ENCODE data around the gene PLA2G15.

Gene PLA2G15

GRCh38 chr16:68223072-68223471 lies 22.1 kb upstream of the PLA2G15 start:
- Histone ChIP-seq H3F3A (ENCODE audit: insufficient read depth) (peaks cover 7% of the 10 kb centered on the region; the same call in 1 of the 2 replicates), H2AFZ (ENCODE audit: low read depth, low read length, severe bottlenecking) (no peak overlapping the region), H3K27ac (ENCODE audit: low read depth, low read length) (no peak overlapping the region), H4K20me1 (ENCODE audit: low read depth, low read length) (no peaks in the 10 kb centered on the region), H3K9ac (ENCODE audit: low read length) (no peak overlapping the region), H3K4me3 (ENCODE audit: insufficient read depth, low read length, poor library complexity, severe bottlenecking) (no peak overlapping the region), H3K36me3 (ENCODE audit: low read length) (no peaks in the 10 kb centered on the region), H3K9me2 (replicated peaks; ENCODE audit: insufficient read depth, low read length) (no peaks in the 10 kb centered on the region), H3K9me3 (ENCODE audit: insufficient read depth, low read length) (no peaks in the 10 kb centered on the region), H3K79me2 (ENCODE audit: insufficient read depth, low read length) (no peaks in the 10 kb centered on the region), H3K4me2 (ENCODE audit: low read depth, low read length, poor library complexity, severe bottlenecking) (no peak overlapping the region), H3K27me3 (ENCODE audit: low read length) (no peaks in the 10 kb centered on the region)
- no peak for TF ChIP-seq CTCF (IDR thresholded peaks at IDR 0.05; ENCODE audit: insufficient read depth, low read length, poor library complexity, severe bottlenecking)
- no peak for TF ChIP-seq EZH2phosphoT487 (conservative IDR thresholded peaks at IDR 0.05; ENCODE audit: low read length)

GRCh38 chr16:68226116-68226515 lies 19.1 kb upstream of the PLA2G15 start:
- peaks cover 8% of the 10 kb centered on the region; the same call in 1 of the 2 replicates for H3F3A ChIP-seq (ENCODE audit: insufficient read depth)
- H3K9ac ChIP-seq (ENCODE audit: low read length), result no peak overlapping the region
- H3K4me2 ChIP-seq (ENCODE audit: low read depth, low read length, poor library complexity, severe bottlenecking), result no peak overlapping the region
- no peaks in the 10 kb centered on the region for H4K20me1 ChIP-seq (ENCODE audit: low read depth, low read length)
- no peaks in the 10 kb centered on the region for H3K79me2 ChIP-seq (ENCODE audit: insufficient read depth, low read length)
- H3K9me3 ChIP-seq (ENCODE audit: insufficient read depth, low read length), result no peaks in the 10 kb centered on the region
- no peak overlapping the region for H3K4me3 ChIP-seq (ENCODE audit: insufficient read depth, low read length, poor library complexity, severe bottlenecking)
- no peaks in the 10 kb centered on the region for H3K27me3 ChIP-seq (ENCODE audit: low read length)
- no peak for TF ChIP-seq CTCF (IDR thresholded peaks at IDR 0.05; ENCODE audit: insufficient read depth, low read length, poor library complexity, severe bottlenecking)
- no peak for TF ChIP-seq EZH2phosphoT487 (conservative IDR thresholded peaks at IDR 0.05; ENCODE audit: low read length)
- H3K36me3 ChIP-seq (ENCODE audit: low read length), result no peaks in the 10 kb centered on the region
- H3K27ac ChIP-seq (ENCODE audit: low read depth, low read length), result no peak overlapping the region
- no peak overlapping the region for H2AFZ ChIP-seq (ENCODE audit: low read depth, low read length, severe bottlenecking)
- no peaks in the 10 kb centered on the region for H3K9me2 ChIP-seq (replicated peaks; ENCODE audit: insufficient read depth, low read length)

GRCh38 chr16:68227183-68227793 lies 17.9 kb upstream of the PLA2G15 start:
- no peak overlapping the region for H3K4me3 ChIP-seq (ENCODE audit: insufficient read depth, low read length, poor library complexity, severe bottlenecking)
- H3K9me3 ChIP-seq (ENCODE audit: insufficient read depth, low read length), result no peaks in the 10 kb centered on the region
- H3K27ac ChIP-seq (ENCODE audit: low read depth, low read length), result no peak overlapping the region
- H3K9ac ChIP-seq (ENCODE audit: low read length), result no peak overlapping the region
- no peaks in the 10 kb centered on the region for H3K27me3 ChIP-seq (ENCODE audit: low read length)
- TF ChIP-seq EZH2phosphoT487 (conservative IDR thresholded peaks at IDR 0.05; ENCODE audit: low read length) (no peak), CTCF (IDR thresholded peaks at IDR 0.05; ENCODE audit: insufficient read depth, low read length, poor library complexity, severe bottlenecking) (no peak)
- no peak overlapping the region for H3K4me2 ChIP-seq (ENCODE audit: low read depth, low read length, poor library complexity, severe bottlenecking)
- peaks cover 8% of the 10 kb centered on the region; the same call in 1 of the 2 replicates for H3F3A ChIP-seq (ENCODE audit: insufficient read depth)
- H3K79me2 ChIP-seq (ENCODE audit: insufficient read depth, low read length), result no peaks in the 10 kb centered on the region
- H2AFZ ChIP-seq (ENCODE audit: low read depth, low read length, severe bottlenecking), result no peak overlapping the region
- H3K36me3 ChIP-seq (ENCODE audit: low read length), result no peaks in the 10 kb centered on the region
- no peaks in the 10 kb centered on the region for H4K20me1 ChIP-seq (ENCODE audit: low read depth, low read length)
- H3K9me2 ChIP-seq (replicated peaks; ENCODE audit: insufficient read depth, low read length), result no peaks in the 10 kb centered on the region
